Trophoblast cell (in vitro differentiated cells and primary cell): Measurements from ENCODE around the gene THOC5.
"Not testable (repeated sequence)": the region's sequence is repeated elsewhere in the genome, so short reads cannot be mapped to it uniquely, and the experiment has no call there.

ENCODE experiments used
- DNase-seq, 2 donors: peaks; one replicate each; pipeline ENCODE4 v3.0.0-alpha.2; 2016
- H2AFZ ChIP-seq: 2 replicates; pipeline ENCODE4 v1.6.1; 2013; ENCODE audit warnings: low read length, moderate library complexity, mild to moderate bottlenecking; ENCODE audit not compliant: insufficient read depth, poor library complexity
- H2AK5ac ChIP-seq: 2 replicates; pipeline ENCODE4 v1.6.1; 2013; ENCODE audit warnings: mild to moderate bottlenecking, low read length
- H2BK120ac ChIP-seq: 2 replicates; pipeline ENCODE4 v1.6.1; 2013; ENCODE audit warnings: low read length, mild to moderate bottlenecking, moderate library complexity; ENCODE audit not compliant: insufficient read depth, poor library complexity
- H2BK12ac ChIP-seq: 2 replicates; pipeline ENCODE4 v1.6.1; 2013; ENCODE audit warnings: mild to moderate bottlenecking, low read length, moderate library complexity
- H2BK5ac ChIP-seq: 2 replicates; pipeline ENCODE4 v1.6.1; 2013; ENCODE audit warnings: low read length, low read depth, moderate library complexity, mild to moderate bottlenecking; ENCODE audit not compliant: poor library complexity
- H3K14ac ChIP-seq: 2 replicates; pipeline ENCODE4 v1.6.1; 2013; ENCODE audit warnings: mild to moderate bottlenecking, low read length
- H3K18ac ChIP-seq: 2 replicates; pipeline ENCODE4 v1.6.1; 2013; ENCODE audit warnings: mild to moderate bottlenecking, low read length
- H3K23ac ChIP-seq: 2 replicates; pipeline ENCODE4 v1.6.1; 2013; ENCODE audit warnings: low read length
- H3K27ac ChIP-seq: 2 replicates; pipeline ENCODE4 v1.5.1; 2013; ENCODE audit warnings: low read depth, mild to moderate bottlenecking, inconsistent platforms, low read length, moderate library complexity
- H3K27me3 ChIP-seq: 2 replicates; pipeline ENCODE4 v1.6.1; 2013; ENCODE audit warnings: inconsistent platforms, mild to moderate bottlenecking, low read length, moderate library complexity; ENCODE audit not compliant: insufficient read depth
- H3K36me3 ChIP-seq, 2 experiments: 1 replicate in 1 of 2; 2 replicates in 1 of 2; pipeline ENCODE4 v1.6.1; 2013; ENCODE audit warnings: low read length in 2 of 2, mild to moderate bottlenecking in 2 of 2, moderate library complexity in 1 of 2; ENCODE audit not compliant: insufficient read depth in 2 of 2, control insufficient read depth in 1 of 2
- H3K4ac ChIP-seq: 2 replicates; pipeline ENCODE4 v1.6.1; 2013; ENCODE audit warnings: low read depth, mild to moderate bottlenecking, low read length, moderate library complexity
- H3K4me1 ChIP-seq, 2 experiments: 1 replicate in 1 of 2; 2 replicates in 1 of 2; pipeline ENCODE4 v1.6.1; 2013; ENCODE audit warnings: low read length in 2 of 2, mild to moderate bottlenecking in 2 of 2, moderate library complexity in 1 of 2; ENCODE audit not compliant: insufficient read depth in 2 of 2, control insufficient read depth in 1 of 2
- H3K4me2 ChIP-seq: 2 replicates; pipeline ENCODE4 v1.6.1; 2013; ENCODE audit warnings: inconsistent platforms, mild to moderate bottlenecking, low read length, moderate library complexity
- H3K4me3 ChIP-seq: 2 replicates; pipeline ENCODE4 v1.5.1; 2013; ENCODE audit warnings: mild to moderate bottlenecking, low read depth, low read length, inconsistent platforms
- H3K79me1 ChIP-seq: one replicate; pipeline ENCODE4 v1.6.1; 2013; ENCODE audit warnings: low read length
- H3K79me2 ChIP-seq: 2 replicates; pipeline ENCODE4 v1.6.1; 2013; ENCODE audit warnings: low read length, mild to moderate bottlenecking; ENCODE audit not compliant: control insufficient read depth, insufficient read depth, poor library complexity
- H3K9ac ChIP-seq: 2 replicates; pipeline ENCODE4 v1.6.1; 2013; ENCODE audit warnings: mild to moderate bottlenecking, low read length
- H3K9me3 ChIP-seq: 2 replicates; pipeline ENCODE4 v1.6.1; 2013; ENCODE audit warnings: low read depth, mild to moderate bottlenecking, control low read depth, inconsistent platforms, low read length; ENCODE audit not compliant: insufficient read depth
- H4K12ac ChIP-seq: 2 replicates; pipeline ENCODE4 v1.6.1; 2013; ENCODE audit warnings: low read depth, mild to moderate bottlenecking, low read length, moderate library complexity
- H4K8ac ChIP-seq: 2 replicates; pipeline ENCODE4 v1.6.1; 2013; ENCODE audit warnings: low read depth, mild to moderate bottlenecking, low read length, moderate library complexity
- H4K91ac ChIP-seq: one replicate; pipeline ENCODE4 v1.6.1; 2013; ENCODE audit warnings: low read depth, mild to moderate bottlenecking, low read length, moderate library complexity
- WGBS: extraction: QIAGEN DNeasy Blood & Tissue Kit; methylation state at CpG from one replicate; pipeline ENCODE4 v1.1.7; 2013; ENCODE audit warnings: missing lambda C conversion rate; ENCODE audit not compliant: insufficient read length, insufficient coverage; ENCODE audit errors: extremely low coverage; 5-methylcytosine and 5-hydroxymethylcytosine counted together

THOC5 gene

GRCh38 chr22:29545045-29545444, 8.5 kb downstream of the THOC5 start:
- H2AFZ ChIP-seq, result not testable (repeated sequence)

GRCh38 chr22:29541845-29542244, 11.7 kb downstream of the THOC5 start:
- Histone ChIP-seq H3K9ac (no peak overlapping the region), H4K8ac (no peak overlapping the region), H2BK120ac (no peak overlapping the region), H3K4me3 (no peak overlapping the region), H3K36me3 (peaks cover 31 to 52% of the 10 kb centered on the region in 2 experiments), H3K79me1 (no peaks in the 10 kb centered on the region), H4K91ac (no peak overlapping the region), H2AK5ac (no peak overlapping the region), H2AFZ (no peak overlapping the region), H3K18ac (no peak overlapping the region), H3K27me3 (no peaks in the 10 kb centered on the region), H3K9me3 (no peaks in the 10 kb centered on the region), H3K4me1 (no peaks in the 10 kb centered on the region), H2BK12ac (no peak overlapping the region), H3K27ac (no peak overlapping the region), H3K23ac (no peak overlapping the region), H3K14ac (no peak overlapping the region), H3K4ac (no peak overlapping the region), H3K4me2 (no peak overlapping the region), H4K12ac (no peak overlapping the region), H2BK5ac (no peak overlapping the region), H3K79me2 (no peaks in the 10 kb centered on the region)
- DNase-seq, result no peak
- WGBS, result no CpG with 5 or more reads among the region's 1 CpG

More at GRCh38 chr22:29545045-29545444, 8.5 kb downstream of the THOC5 start:
- H3K4me2 ChIP-seq, H2BK5ac ChIP-seq, H3K4me3 ChIP-seq, DNase-seq, H2AK5ac ChIP-seq, H4K8ac ChIP-seq, H3K14ac ChIP-seq, H4K91ac ChIP-seq, H3K9ac ChIP-seq, H3K79me1 ChIP-seq, H3K27ac ChIP-seq, H3K23ac ChIP-seq, H3K4me1 ChIP-seq, H3K9me3 ChIP-seq, H2BK12ac ChIP-seq, H3K4ac ChIP-seq, H2BK120ac ChIP-seq, H4K12ac ChIP-seq, H3K18ac ChIP-seq, H3K79me2 ChIP-seq, H3K27me3 ChIP-seq: not testable (repeated sequence)
- peaks cover 35 to 48% of the 10 kb centered on the region in 2 experiments for H3K36me3 ChIP-seq
- no CpG with 5 or more reads among the region's 8 CpGs for WGBS

- Histone ChIP-seq H2BK120ac (no peak overlapping the region), H4K8ac (no peak overlapping the region), H3K4me1 (no peaks in the 10 kb centered on the region), H2AFZ (no peak overlapping the region), H3K9ac (no peak overlapping the region), H3K14ac (no peak overlapping the region), H3K4ac (no peak overlapping the region), H3K27ac (no peak overlapping the region), H2BK12ac (no peak overlapping the region), H3K23ac (no peak overlapping the region), H3K79me2 (no peaks in the 10 kb centered on the region), H3K79me1 (no peaks in the 10 kb centered on the region), H4K91ac (no peak overlapping the region), H3K18ac (no peak overlapping the region), H3K36me3 (peaks cover 33 to 46% of the 10 kb centered on the region in 2 experiments), H2AK5ac (no peak overlapping the region), H2BK5ac (no peak overlapping the region), H3K27me3 (no peaks in the 10 kb centered on the region), H4K12ac (no peak overlapping the region), H3K4me2 (no peak overlapping the region), H3K4me3 (no peak overlapping the region), H3K9me3 (no peaks in the 10 kb centered on the region)
- WGBS, result no CpG with 5 or more reads among the region's 3 CpGs
- no peak for DNase-seq
These were observed 14.5 kb downstream of the THOC5 start for GRCh38 chr22:29539105-29539504.

DNA sequence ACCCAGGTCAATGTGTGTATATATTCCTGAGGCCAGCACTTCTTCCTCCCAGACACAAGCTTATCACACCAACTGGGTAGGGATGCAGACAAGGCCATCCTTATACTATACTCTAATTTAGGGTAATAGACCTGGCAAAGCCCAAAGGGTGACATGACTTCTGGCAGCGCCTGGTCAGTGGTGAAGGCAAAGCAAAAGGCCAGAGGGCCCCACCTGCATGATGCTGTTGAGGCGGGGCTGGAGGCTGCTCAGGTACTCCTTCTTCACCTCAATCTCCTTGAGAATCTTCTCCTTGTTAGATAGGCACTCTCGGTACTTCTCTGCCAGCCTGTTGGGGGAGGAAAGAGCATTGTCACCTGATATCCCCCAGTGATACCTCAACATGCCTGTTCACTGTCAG, 17.1 kb downstream of the THOC5 start:
- H3K4me1 ChIP-seq, result no peaks in the 10 kb centered on the region
- H3K9me3 ChIP-seq, result no peaks in the 10 kb centered on the region
- no CpG with 5 or more reads among the region's 3 CpGs for WGBS
- H3K27me3 ChIP-seq, result no peaks in the 10 kb centered on the region
- no peak overlapping the region for H4K8ac ChIP-seq
- no peak overlapping the region for H3K18ac ChIP-seq
- no peak overlapping the region for H3K4ac ChIP-seq
- peaks cover 33 to 42% of the 10 kb centered on the region in 2 experiments for H3K36me3 ChIP-seq
- H3K79me1 ChIP-seq, result no peaks in the 10 kb centered on the region
- H2AFZ ChIP-seq, result no peak overlapping the region
- no peak overlapping the region for H2BK5ac ChIP-seq
- H2AK5ac ChIP-seq, result no peak overlapping the region
- no peak overlapping the region for H2BK120ac ChIP-seq
- no peak overlapping the region for H3K27ac ChIP-seq
- H4K12ac ChIP-seq, result no peak overlapping the region
- no peak overlapping the region for H4K91ac ChIP-seq
- no peak overlapping the region for H3K4me2 ChIP-seq
- DNase-seq, result no peak
- H3K23ac ChIP-seq, result no peak overlapping the region
- no peak overlapping the region for H3K4me3 ChIP-seq
- H3K9ac ChIP-seq, result peak overlapping the region; percentile 27
- H2BK12ac ChIP-seq, result no peak overlapping the region
- H3K79me2 ChIP-seq, result no peaks in the 10 kb centered on the region
- H3K14ac ChIP-seq, result no peak overlapping the region
